ENCODE results near the gene STX8.
"Not testable (repeated sequence)": the region's sequence is repeated elsewhere in the genome, so short reads cannot be mapped to it uniquely, and the experiment has no call there.

STX8 gene

DNA sequence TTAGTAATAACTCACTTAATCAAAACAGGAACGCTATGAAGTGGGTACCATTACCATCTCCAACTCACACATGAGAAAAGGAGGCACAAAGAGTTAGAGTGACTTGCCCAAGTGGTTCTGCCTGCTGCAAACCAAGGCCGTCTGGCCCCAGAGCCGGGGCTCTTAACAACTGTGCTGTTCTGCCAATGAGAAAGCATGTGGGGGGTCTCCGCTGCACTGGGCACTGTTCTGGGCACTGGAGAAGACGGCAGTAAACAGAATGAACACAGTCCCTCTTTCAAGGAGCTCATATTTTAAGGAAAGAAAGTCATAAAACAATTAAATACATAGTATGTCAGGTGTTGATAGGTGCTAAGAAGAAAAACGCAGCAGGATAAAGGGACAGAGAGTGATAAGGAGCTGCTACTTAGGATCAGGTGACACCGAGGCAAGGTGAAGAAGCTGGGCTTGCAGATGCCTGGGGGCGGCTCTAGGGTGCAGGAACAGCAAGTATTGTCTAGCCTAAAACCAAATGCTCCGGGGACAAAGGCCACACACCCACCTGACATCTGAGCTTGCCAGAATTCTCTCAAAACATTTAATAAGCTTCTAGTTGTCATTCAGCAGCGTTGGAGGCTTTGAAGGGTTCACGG, 6.5 kb downstream of the STX8 start:
- H3K4me3 ChIP-seq (ENCODE audit: low read depth, low read length), result no peak overlapping the region
- TF ChIP-seq, protein P1, sequence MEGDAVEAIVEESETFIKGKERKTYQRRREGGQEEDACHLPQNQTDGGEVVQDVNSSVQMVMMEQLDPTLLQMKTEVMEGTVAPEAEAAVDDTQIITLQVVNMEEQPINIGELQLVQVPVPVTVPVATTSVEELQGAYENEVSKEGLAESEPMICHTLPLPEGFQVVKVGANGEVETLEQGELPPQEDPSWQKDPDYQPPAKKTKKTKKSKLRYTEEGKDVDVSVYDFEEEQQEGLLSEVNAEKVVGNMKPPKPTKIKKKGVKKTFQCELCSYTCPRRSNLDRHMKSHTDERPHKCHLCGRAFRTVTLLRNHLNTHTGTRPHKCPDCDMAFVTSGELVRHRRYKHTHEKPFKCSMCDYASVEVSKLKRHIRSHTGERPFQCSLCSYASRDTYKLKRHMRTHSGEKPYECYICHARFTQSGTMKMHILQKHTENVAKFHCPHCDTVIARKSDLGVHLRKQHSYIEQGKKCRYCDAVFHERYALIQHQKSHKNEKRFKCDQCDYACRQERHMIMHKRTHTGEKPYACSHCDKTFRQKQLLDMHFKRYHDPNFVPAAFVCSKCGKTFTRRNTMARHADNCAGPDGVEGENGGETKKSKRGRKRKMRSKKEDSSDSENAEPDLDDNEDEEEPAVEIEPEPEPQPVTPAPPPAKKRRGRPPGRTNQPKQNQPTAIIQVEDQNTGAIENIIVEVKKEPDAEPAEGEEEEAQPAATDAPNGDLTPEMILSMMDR (conservative IDR thresholded peaks at IDR 0.05; ENCODE audit: low read depth, low read length), result no peak
- no peak for DNase-seq (ENCODE audit: low read depth)

DNA sequence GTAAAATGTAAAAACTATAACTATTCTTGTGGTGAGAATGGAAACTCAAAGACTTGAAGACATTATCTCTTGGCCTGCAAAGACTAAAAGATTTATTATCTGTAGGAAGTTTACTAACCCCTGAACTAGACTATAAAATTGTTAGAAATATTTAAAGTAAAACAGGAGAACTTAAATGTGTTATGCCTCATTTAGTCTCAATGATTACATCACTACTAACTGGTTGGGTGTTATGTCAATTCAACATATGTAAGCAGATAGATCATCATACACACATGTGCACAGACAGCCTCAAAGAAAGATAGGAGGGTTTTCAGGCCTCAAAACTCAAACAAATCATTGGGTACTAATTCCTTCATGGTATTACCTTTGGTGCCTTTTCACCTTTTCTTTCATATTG, 7.6 kb downstream of the STX8 start:
- no peak for DNase-seq (ENCODE audit: low read depth)
- TF ChIP-seq, protein P1 (conservative IDR thresholded peaks at IDR 0.05; ENCODE audit: low read depth, low read length), result no peak

DNA sequence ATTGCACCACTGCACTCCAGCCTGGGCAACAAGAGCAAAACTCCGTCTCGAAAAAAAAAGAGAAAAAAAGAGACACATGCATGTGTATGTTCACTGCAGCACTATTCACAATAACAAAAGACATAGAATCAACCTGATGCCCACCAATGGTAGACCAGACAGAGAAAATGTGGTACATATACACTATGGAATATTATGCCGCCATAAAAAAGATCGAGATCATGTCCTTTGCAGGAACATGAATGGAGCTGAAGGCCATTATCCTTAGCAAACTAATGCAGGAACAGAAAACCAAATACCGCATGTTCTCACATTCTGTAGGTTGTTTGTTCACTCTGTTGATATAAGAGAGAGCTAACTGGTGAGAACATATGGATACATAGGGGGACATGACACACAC, 8.9 kb downstream of the STX8 start:
- H3K4me3 ChIP-seq (ENCODE audit: low read depth, low read length); DNase-seq (ENCODE audit: low read depth): not testable (repeated sequence)

More for the DNA sequence above, 7.6 kb downstream of the STX8 start:
- H3K4me3 ChIP-seq (ENCODE audit: low read depth, low read length), result no peak overlapping the region

DNA sequence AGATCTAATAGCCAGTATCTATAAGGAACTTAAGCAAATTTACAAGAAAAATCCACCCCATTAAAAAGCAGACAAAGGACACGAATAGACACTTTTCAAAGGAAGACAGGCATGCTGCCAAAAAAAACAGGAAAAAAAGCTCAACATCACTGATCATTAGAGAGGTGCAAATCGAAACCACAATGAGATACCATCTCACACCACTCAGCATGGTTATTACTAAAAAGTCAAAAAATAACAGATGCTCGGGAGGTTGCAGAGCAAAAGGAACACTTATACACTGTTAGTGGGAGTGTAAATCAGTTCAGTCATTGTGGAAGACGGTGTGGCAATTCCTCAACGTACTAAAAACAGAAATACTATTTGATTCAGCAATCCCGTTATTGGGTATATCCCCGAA, 9.6 kb downstream of the STX8 start:
- peak; percentile 18 for DNase-seq (ENCODE audit: low read depth)
- H3K4me3 ChIP-seq (ENCODE audit: low read depth, low read length), result no peak overlapping the region
- TF ChIP-seq, protein P1 (conservative IDR thresholded peaks at IDR 0.05; ENCODE audit: low read depth, low read length), result no peak

DNA sequence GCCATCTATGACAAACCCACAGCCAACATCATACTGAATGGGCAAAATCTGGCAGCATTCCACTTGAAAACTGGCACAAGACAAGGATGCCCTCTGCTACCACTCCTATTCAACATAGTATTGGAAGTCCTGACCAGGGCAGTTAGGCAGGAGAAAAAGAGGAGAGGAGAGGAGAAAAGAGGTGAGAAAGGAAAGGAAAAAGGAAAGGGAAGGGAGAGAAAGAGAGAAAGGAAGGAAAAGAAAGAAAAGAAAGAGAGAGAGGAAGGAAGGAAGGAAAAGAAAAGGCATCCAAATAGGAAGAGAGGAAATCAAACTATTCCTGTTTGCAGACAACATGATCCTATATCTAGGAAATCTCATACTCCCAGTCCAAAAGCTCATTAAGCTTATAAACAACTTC, 11.5 kb downstream of the STX8 start:
- TF ChIP-seq, protein P1 (conservative IDR thresholded peaks at IDR 0.05; ENCODE audit: low read depth, low read length), result no peak
- DNase-seq (ENCODE audit: low read depth), result no peak
- H3K4me3 ChIP-seq (ENCODE audit: low read depth, low read length), result no peak overlapping the region

DNA sequence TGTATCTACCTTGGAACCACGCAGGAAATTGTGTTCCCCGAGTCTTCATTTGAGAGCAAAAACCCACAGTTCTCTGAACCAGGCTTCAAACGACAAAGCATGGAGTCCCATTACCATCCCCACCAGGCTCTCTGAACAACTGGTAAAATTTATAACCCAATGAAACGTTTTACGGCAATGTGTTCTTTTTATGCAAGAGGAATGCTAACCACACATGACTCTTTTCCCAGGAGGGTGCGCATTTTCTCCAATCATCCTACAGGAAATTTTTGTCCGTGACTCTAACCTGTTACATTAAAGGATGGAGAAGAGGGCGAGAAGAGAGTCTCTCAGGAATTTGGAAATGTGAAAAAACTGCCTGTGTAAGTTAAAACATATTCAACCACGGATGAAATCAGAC, 17.8 kb downstream of the STX8 start:
- TF ChIP-seq, protein P1 (conservative IDR thresholded peaks at IDR 0.05; ENCODE audit: low read depth, low read length), result no peak
- H3K4me3 ChIP-seq (ENCODE audit: low read depth, low read length), result no peak overlapping the region
- DNase-seq (ENCODE audit: low read depth), result no peak

DNA sequence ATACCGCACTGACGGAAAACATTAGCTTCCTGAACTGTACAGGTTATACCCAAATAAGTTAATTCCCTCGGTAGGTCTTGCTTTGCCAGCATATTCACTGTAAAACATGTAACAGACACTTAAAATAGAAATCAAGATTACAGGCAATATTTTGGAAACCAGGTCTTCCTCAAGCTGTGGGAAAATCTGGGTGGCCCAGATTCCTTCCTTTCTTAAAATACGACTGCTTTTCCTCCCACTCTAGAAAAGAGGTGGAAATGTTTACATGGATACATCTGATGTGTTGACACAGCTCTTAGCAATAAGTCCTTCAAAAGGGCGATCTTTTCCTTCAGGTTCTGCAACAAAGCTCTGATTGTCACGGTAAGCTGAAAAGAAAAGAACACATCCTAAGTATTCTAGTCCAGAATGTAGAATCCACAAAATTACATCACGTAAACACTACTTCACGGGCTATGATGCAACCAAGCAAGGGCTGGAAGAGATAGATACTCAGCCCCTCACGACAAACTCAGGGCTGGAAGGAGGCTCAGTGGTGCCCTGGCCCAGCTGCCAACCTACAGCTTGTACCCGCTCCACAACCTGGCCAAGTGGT, 18.4 kb downstream of the STX8 start:
- H3K4me3 ChIP-seq (ENCODE audit: low read depth, low read length), result no peak overlapping the region
- peak; percentile 20 for DNase-seq (ENCODE audit: low read depth)
- TF ChIP-seq, protein P1 (conservative IDR thresholded peaks at IDR 0.05; ENCODE audit: low read depth, low read length), result no peak

Measured in choroid plexus epithelial cell (primary cell).